ENCODE data around the gene RASSF5. TPM values are rescaled to one million over a fixed set of nuclear protein-coding genes. Genes with fewer than 3 reads are reported as not detected.

Gene RASSF5
- total RNA-seq, 1 experiment from 2014 or later = 1.3 TPM

DNA sequence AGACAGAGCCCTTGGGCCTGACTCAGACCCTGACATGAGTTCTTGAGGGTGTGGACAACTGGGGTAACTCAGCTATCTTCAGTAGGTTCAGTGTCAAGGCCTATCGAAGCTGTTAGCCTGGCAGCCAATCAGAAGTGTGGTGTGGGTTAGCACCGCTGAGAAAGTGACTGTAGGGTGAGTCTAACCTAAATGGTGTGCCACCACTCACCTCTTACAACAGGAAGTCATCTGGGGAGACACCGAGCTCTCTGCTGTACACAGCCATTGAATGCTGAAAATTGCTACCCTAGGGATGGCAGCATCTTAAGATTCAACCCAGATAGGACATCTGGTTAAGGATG, 44.6 kb downstream of the RASSF5 start:
- TF ChIP-seq CTCF (IDR thresholded peaks at IDR 0.05; ENCODE audit: insufficient read depth in 1 of 2, low read depth in 1 of 2, low read length in 1 of 2, severe bottlenecking in 1 of 2, unreplicated experiment in 1 of 2) = no peak
- no TSS peak for BruUV-seq (replicated peaks)
- Mint-ChIP-seq H3K9me3 (ENCODE audit: unreplicated experiment) (no peaks in the 10 kb centered on the region), H3K27ac (ENCODE audit: unreplicated experiment) (no peak overlapping the region), H3K4me1 (ENCODE audit: low read depth, unreplicated experiment) (no peaks in the 10 kb centered on the region), H3K36me3 (ENCODE audit: insufficient read depth, unreplicated experiment) (no peaks in the 10 kb centered on the region), H3K4me3 (ENCODE audit: unreplicated experiment) (no peak overlapping the region), H3K27me3 (ENCODE audit: insufficient read depth, unreplicated experiment) (peaks cover 14% of the 10 kb centered on the region)
- POLR2A ChIA-PET = no interaction called here
- Histone ChIP-seq H3K27me3 (replicated peaks; ENCODE audit: control insufficient read depth, insufficient read depth, low read length) (no peaks in the 10 kb centered on the region), H3K4me3 (ENCODE audit: low read depth, low read length) (no peak overlapping the region), H3K4me1 (no peaks in the 10 kb centered on the region), H3K36me3 (ENCODE audit: control insufficient read depth, insufficient read depth, low read length) (no peaks in the 10 kb centered on the region), H3K9me3 (no peaks in the 10 kb centered on the region)
- intact Hi-C loops (cut with micrococcal nuclease; ENCODE audit: unreplicated experiment) = no loop called here
- no peak for DNase-seq
- CTCF ChIA-PET = no interaction called here

DNA sequence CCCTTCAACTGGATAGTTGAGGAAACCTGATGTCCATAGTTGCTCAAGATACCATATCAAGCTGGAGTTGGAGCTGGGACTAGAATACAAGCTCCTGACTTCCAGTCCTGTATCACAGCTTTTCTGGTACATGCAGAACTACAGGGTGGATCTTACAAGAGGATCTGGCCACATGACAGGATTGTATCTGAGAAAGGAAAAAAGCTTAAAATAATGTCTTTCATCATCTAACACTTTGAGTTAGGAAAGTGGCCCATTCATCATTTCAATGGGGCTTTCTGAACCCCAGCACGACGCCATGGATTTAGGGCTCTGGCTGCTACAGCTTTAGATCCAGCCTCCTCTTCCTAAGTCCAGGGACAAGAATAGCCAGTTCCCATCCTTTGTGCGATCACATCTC, 46.9 kb downstream of the RASSF5 start:
- no peak overlapping the region for H3K4me3 Mint-ChIP-seq (ENCODE audit: unreplicated experiment)
- no peaks in the 10 kb centered on the region for H3K9me3 ChIP-seq
- CTCF ChIA-PET = interaction anchor here (0.9 to 1.1 kb wide), 2 partner anchors 10 to 84 kb away, joined by 3 read pairs; partner anchors contain the start of gene IKBKE
- no peak overlapping the region for H3K27ac Mint-ChIP-seq (ENCODE audit: unreplicated experiment)
- DNase-seq = no peak
- no peak for TF ChIP-seq CTCF (IDR thresholded peaks at IDR 0.05; ENCODE audit: insufficient read depth in 1 of 2, low read depth in 1 of 2, low read length in 1 of 2, severe bottlenecking in 1 of 2, unreplicated experiment in 1 of 2)
- no peaks in the 10 kb centered on the region for H3K9me3 Mint-ChIP-seq (ENCODE audit: unreplicated experiment)
- H3K4me3 ChIP-seq (ENCODE audit: low read depth, low read length) = no peak overlapping the region
- H3K4me1 ChIP-seq = peaks cover 8% of the 10 kb centered on the region
- POLR2A ChIA-PET = no interaction called here
- no peaks in the 10 kb centered on the region for H3K36me3 ChIP-seq (ENCODE audit: control insufficient read depth, insufficient read depth, low read length)
- BruUV-seq (replicated peaks) = no TSS peak
- no peaks in the 10 kb centered on the region for H3K36me3 Mint-ChIP-seq (ENCODE audit: insufficient read depth, unreplicated experiment)
- peaks cover 9% of the 10 kb centered on the region for H3K27me3 Mint-ChIP-seq (ENCODE audit: insufficient read depth, unreplicated experiment)
- no peaks in the 10 kb centered on the region for H3K27me3 ChIP-seq (replicated peaks; ENCODE audit: control insufficient read depth, insufficient read depth, low read length)
- intact Hi-C loops (cut with micrococcal nuclease; ENCODE audit: unreplicated experiment) = no loop called here
- no peaks in the 10 kb centered on the region for H3K4me1 Mint-ChIP-seq (ENCODE audit: low read depth, unreplicated experiment)

DNA sequence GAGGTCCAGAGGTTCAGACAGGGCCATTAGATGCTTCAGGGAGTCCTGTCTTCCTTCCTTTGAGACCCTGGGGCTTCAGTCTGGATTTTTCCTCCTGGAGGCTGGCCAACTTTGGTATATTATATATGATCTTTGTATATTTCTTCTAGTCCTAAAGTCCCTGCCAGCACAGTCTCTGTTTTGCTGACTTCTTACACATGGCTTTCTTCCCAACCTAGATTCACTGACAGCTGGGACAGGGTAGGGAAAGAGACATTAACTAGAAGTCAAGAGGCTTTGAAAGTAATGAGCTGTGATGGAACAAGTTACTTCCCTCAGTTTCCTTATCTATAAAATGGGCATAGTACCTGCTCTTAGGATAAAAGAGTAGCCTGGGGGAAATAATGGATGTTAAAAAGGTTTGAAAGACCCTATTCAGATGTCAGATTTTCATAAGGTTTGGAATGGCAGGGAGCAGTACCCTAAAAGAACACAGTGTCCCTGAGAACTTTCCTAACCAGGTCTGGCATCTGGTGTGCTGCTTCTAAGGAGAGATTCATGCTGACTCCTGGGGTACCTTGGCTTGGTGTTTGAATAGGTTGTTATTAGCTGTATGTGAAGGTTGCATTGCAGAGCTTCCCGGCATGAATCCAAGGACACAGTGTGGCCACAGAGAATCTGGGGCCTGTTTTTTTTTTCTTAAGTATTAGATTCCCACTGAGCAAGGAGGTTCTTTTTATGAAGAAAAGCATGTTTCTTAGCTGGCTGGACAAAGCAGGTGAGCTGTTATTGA, 47.6 kb downstream of the RASSF5 start:
- H3K4me1 ChIP-seq = peaks cover 8% of the 10 kb centered on the region
- no peaks in the 10 kb centered on the region for H3K36me3 Mint-ChIP-seq (ENCODE audit: insufficient read depth, unreplicated experiment)
- no peak overlapping the region for H3K4me3 Mint-ChIP-seq (ENCODE audit: unreplicated experiment)
- peaks cover 9% of the 10 kb centered on the region for H3K27me3 Mint-ChIP-seq (ENCODE audit: insufficient read depth, unreplicated experiment)
- no peak overlapping the region for H3K4me3 ChIP-seq (ENCODE audit: low read depth, low read length)
- intact Hi-C loops (cut with micrococcal nuclease; ENCODE audit: unreplicated experiment) = no loop called here
- DNase-seq = no peak
- TF ChIP-seq CTCF (IDR thresholded peaks at IDR 0.05; ENCODE audit: insufficient read depth in 1 of 2, low read depth in 1 of 2, low read length in 1 of 2, severe bottlenecking in 1 of 2, unreplicated experiment in 1 of 2) = no peak
- no peaks in the 10 kb centered on the region for H3K9me3 ChIP-seq
- no peaks in the 10 kb centered on the region for H3K36me3 ChIP-seq (ENCODE audit: control insufficient read depth, insufficient read depth, low read length)
- no peak overlapping the region for H3K27ac Mint-ChIP-seq (ENCODE audit: unreplicated experiment)
- H3K9me3 Mint-ChIP-seq (ENCODE audit: unreplicated experiment) = no peaks in the 10 kb centered on the region
- CTCF ChIA-PET = interaction anchor here (0.6 to 1.1 kb wide), 3 partner anchors 10 to 75 kb away, joined by 3 read pairs; no protein-coding TSS in a partner anchor
- BruUV-seq (replicated peaks) = no TSS peak
- H3K4me1 Mint-ChIP-seq (ENCODE audit: low read depth, unreplicated experiment) = no peaks in the 10 kb centered on the region
- POLR2A ChIA-PET = no interaction called here
- H3K27me3 ChIP-seq (replicated peaks; ENCODE audit: control insufficient read depth, insufficient read depth, low read length) = no peaks in the 10 kb centered on the region
